ENCODE measurements around the gene MED12L.

The MED12L gene

GRCh38 chr3:151297429-151297828 lies 212.0 kb downstream of the MED12L start:
- TF ChIP-seq CTCF (IDR thresholded peaks at IDR 0.05; ENCODE audit: borderline replicate concordance, control extremely low read depth, extremely low read depth, insufficient read depth, missing control alignments), result no peak
- in situ Hi-C loops (cut with MboI; ENCODE audit: low sequenced_read_pairs, unreplicated experiment), result no loop called here
- no peak for DNase-seq (ENCODE audit: low spot score)

DNA sequence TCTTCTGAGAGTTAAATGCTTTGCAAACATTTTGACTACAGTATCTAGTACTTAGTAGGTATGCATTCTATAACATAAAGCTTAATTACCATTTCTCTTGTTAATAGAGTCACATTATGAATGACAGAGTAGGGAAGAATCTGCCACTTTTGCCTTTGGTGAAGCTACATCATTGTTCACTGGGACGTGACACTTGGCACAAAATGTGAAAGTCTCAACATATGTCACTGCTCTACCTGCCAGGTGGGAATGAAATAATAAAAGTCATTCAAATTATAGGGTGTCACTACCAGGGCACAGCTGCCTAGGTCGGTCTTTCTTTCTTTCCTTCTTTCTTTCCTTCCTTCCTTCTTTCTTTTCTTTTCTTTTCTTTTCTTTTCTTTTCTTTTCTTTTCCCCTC lies 213.5 kb downstream of the MED12L start:
- no peak for TF ChIP-seq CTCF (IDR thresholded peaks at IDR 0.05; ENCODE audit: borderline replicate concordance, control extremely low read depth, extremely low read depth, insufficient read depth, missing control alignments)
- in situ Hi-C loops (cut with MboI; ENCODE audit: low sequenced_read_pairs, unreplicated experiment), result no loop called here
- DNase-seq (ENCODE audit: low spot score), result no peak

GRCh38 chr3:151300539-151300938 lies 215.1 kb downstream of the MED12L start:
- no peak for TF ChIP-seq CTCF (IDR thresholded peaks at IDR 0.05; ENCODE audit: borderline replicate concordance, control extremely low read depth, extremely low read depth, insufficient read depth, missing control alignments)
- DNase-seq (ENCODE audit: low spot score), result no peak

DNA sequence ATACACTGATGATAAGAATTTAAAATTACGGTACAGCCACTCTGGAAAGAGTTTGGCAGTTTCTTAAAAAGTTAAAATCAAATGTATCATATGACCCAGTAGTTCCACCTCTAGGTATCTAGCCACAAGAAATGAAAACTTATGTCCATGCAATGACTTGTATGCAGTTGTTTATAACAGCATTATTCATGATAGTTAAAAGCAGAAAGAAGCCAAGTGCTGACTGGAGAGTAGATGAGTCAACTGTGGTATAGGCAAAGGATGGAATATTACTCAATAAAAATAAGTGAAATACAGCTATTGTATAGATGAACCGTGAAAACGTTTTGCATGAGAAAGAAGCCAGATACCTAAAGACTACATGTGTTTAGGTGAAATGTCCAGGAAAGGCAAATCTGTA lies 216.3 kb downstream of the MED12L start:
- in situ Hi-C loops (cut with MboI; ENCODE audit: low sequenced_read_pairs, unreplicated experiment), result no loop called here
- no peak for DNase-seq (ENCODE audit: low spot score)
- TF ChIP-seq CTCF (IDR thresholded peaks at IDR 0.05; ENCODE audit: borderline replicate concordance, control extremely low read depth, extremely low read depth, insufficient read depth, missing control alignments), result no peak

More at GRCh38 chr3:151300539-151300938, 215.1 kb downstream of the MED12L start:
- in situ Hi-C loops (cut with MboI; ENCODE audit: low sequenced_read_pairs, unreplicated experiment), result no loop called here

DNA sequence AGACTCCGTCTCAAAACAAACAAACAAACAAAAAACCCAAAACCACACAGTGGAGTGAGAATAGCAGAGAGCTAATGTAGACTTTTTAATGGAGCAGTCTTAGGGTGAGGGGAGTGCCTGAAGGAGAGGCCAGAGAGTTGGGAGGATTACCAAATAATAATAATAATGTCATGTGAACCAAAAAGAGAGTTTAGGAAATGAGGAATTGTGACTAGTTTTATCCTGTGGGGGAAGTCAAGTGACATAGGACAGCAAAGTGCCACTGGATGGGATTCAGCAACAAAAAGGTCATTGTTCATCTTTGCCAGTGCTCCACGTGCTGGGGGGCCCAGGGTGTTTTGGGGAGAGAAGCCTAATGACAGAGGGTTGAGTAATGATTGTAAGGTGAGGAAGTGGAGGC lies 218.3 kb downstream of the MED12L start:
- in situ Hi-C loops (cut with MboI; ENCODE audit: low sequenced_read_pairs, unreplicated experiment), result no loop called here
- no peak for DNase-seq (ENCODE audit: low spot score)
- no peak for TF ChIP-seq CTCF (IDR thresholded peaks at IDR 0.05; ENCODE audit: borderline replicate concordance, control extremely low read depth, extremely low read depth, insufficient read depth, missing control alignments)

DNA sequence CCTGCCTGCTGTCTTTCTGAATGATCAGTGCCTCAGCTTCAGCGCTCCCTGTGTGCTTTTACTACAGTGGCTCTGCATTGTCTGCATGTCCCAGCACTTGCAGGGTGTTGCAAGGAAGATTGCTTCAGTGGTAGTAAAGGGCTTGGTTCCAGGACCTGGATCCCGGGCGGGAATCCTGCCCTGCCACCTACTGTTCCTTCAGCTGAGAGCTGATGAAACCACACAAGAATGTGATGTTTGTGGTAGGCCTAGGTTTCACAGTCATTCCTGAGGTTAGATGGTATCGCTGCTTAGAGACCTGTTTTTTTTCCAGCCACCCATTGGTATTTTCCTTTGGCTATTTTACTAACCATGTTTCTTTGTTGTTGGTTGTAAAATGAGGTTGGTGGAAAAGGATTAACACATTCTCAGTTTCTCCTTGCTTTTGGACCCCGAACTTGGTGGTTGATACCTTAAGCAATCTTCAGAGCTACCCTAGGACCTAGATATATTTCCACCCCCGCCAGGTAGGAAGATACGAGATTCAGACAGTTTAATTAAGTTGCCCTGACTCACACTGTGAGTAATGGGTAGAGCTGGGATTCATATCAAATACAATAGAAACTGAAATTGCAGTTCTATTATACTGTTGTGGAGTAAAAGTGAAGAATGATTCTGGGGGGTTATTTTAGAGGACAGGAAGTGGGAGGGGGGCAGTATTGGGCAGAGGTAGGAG lies 219.8 kb downstream of the MED12L start:
- DNase-seq (ENCODE audit: low spot score), result no peak
- in situ Hi-C loops (cut with MboI; ENCODE audit: low sequenced_read_pairs, unreplicated experiment), result no loop called here
- no peak for TF ChIP-seq CTCF (IDR thresholded peaks at IDR 0.05; ENCODE audit: borderline replicate concordance, control extremely low read depth, extremely low read depth, insufficient read depth, missing control alignments)
